ENCODE data around the gene EIF4H. TPM values are rescaled to one million over a fixed set of nuclear protein-coding genes. Genes with fewer than 3 reads are reported as not detected.

The EIF4H gene
- total and polyA plus RNA-seq, 9 of the 15 experiments (the other 6 are each of a cell fraction or from before 2014, with no cell fraction given): 11.0 to 435 (median 319) TPM

- TF ChIP-seq ZBTB40 (IDR thresholded peaks at IDR 0.05) (0 out of 2 replicates have a peak, but pooled peaks have one; percentile 49), ZBTB40 (CRISPR knock-in tag; IDR thresholded peaks at IDR 0.05) (peak; percentile 76), KDM5B (IDR thresholded peaks at IDR 0.05; ENCODE audit: insufficient replicate concordance, low read depth, low read length) (peak; percentile 76), LEF1 (IDR thresholded peaks at IDR 0.05) (no peak), GTF2A2 (tag; IDR thresholded peaks at IDR 0.05) (peak; percentile 62), MYBL2 (IDR thresholded peaks at IDR 0.05; ENCODE audit: low read depth) (no peak), MYBL2 (CRISPR knock-in tag; IDR thresholded peaks at IDR 0.05; ENCODE audit: borderline replicate concordance) (peak; percentile 65; the same call in 1 of the 2 replicates), PTTG1 (tag; IDR thresholded peaks at IDR 0.05; ENCODE audit: low read depth) (no peak), CBX1 (IDR thresholded peaks at IDR 0.05; ENCODE audit: low read depth) (peak; percentile 87; the same call in 1 of the 2 replicates), ETV6 (IDR thresholded peaks at IDR 0.05; ENCODE audit: borderline replicate concordance in 1 of 2, low read depth in 2 of 2, low read length in 1 of 2) (no peak; a peak in 1 of 4 replicates), ETV6 (CRISPR knock-in tag; IDR thresholded peaks at IDR 0.05; ENCODE audit: borderline replicate concordance) (peak; percentile 99), CBFA2T2 (conservative IDR thresholded peaks at IDR 0.05) (no peak), ILK (tag; IDR thresholded peaks at IDR 0.05; ENCODE audit: borderline replicate concordance, low read depth) (no peak), E2F1 (CRISPR knock-in tag; IDR thresholded peaks at IDR 0.05) (peak; percentile 98)
These were observed at the start of gene EIF4H (continued) for GRCh38 chr7:74173866-74174605.

Data from K562 (cell line).